ENCODE results near the gene CCDC88C. TPM values are rescaled to one million over a fixed set of nuclear protein-coding genes. Genes with fewer than 3 reads are reported as not detected.
A peak's percentile ranks its signal among the peaks of the same experiment; 100 is the strongest.

CCDC88C gene
- total RNA-seq, 6 experiments from 2014 or later, result 0.09 to 0.61 (median 0.19) TPM; not detected in 3

- Mint-ChIP-seq H3K9me3 (peaks cover 10% of the 10 kb centered on the region), H3K27ac (no peak overlapping the region), H3K27me3 (ENCODE audit: insufficient read depth) (no peaks in the 10 kb centered on the region), H3K36me3 (ENCODE audit: low read depth) (peaks cover 18% of the 10 kb centered on the region), H3K4me1 (ENCODE audit: low read depth) (peaks cover 51% of the 10 kb centered on the region), H3K4me3 (no peak overlapping the region)
- DNase-seq, result no peak
- no peak for TF ChIP-seq CTCF (IDR thresholded peaks at IDR 0.05)
These were observed 183.5 kb downstream of the CCDC88C start for GRCh38 chr14:91233936-91234790.

GRCh38 chr14:91232603-91233002 lies 185.0 kb downstream of the CCDC88C start:
- Mint-ChIP-seq H3K27me3 (ENCODE audit: insufficient read depth) (no peaks in the 10 kb centered on the region; the same call in 1 of the 2 replicates), H3K27ac (no peak overlapping the region), H3K4me3 (no peak overlapping the region), H3K36me3 (ENCODE audit: low read depth) (peaks cover 15% of the 10 kb centered on the region), H3K9me3 (peaks cover 10% of the 10 kb centered on the region), H3K4me1 (ENCODE audit: low read depth) (peaks cover 57% of the 10 kb centered on the region)
- no peak for TF ChIP-seq CTCF (IDR thresholded peaks at IDR 0.05)
- no peak for DNase-seq

GRCh38 chr14:91232052-91232451 lies 185.6 kb downstream of the CCDC88C start:
- Mint-ChIP-seq H3K27me3 (ENCODE audit: insufficient read depth) (no peaks in the 10 kb centered on the region; the same call in 1 of the 2 replicates), H3K36me3 (ENCODE audit: low read depth) (peaks cover 15% of the 10 kb centered on the region), H3K4me1 (ENCODE audit: low read depth) (peaks cover 53% of the 10 kb centered on the region), H3K9me3 (peaks cover 10% of the 10 kb centered on the region), H3K27ac (no peak overlapping the region), H3K4me3 (no peak overlapping the region)
- no peak for TF ChIP-seq CTCF (IDR thresholded peaks at IDR 0.05)
- no peak for DNase-seq

- Mint-ChIP-seq H3K27ac (no peak overlapping the region), H3K4me1 (ENCODE audit: low read depth) (peaks cover 51% of the 10 kb centered on the region), H3K4me3 (no peak overlapping the region), H3K27me3 (ENCODE audit: insufficient read depth) (no peaks in the 10 kb centered on the region; the same call in 1 of the 2 replicates), H3K9me3 (peaks cover 10% of the 10 kb centered on the region), H3K36me3 (ENCODE audit: low read depth) (peaks cover 15% of the 10 kb centered on the region)
- DNase-seq, result no peak
- TF ChIP-seq CTCF (IDR thresholded peaks at IDR 0.05), result no peak
These were observed 186.2 kb downstream of the CCDC88C start for GRCh38 chr14:91231446-91231845.

- DNase-seq, result no peak
- H3K36me3 Mint-ChIP-seq (ENCODE audit: low read depth), result peaks cover 15% of the 10 kb centered on the region
- TF ChIP-seq CTCF (IDR thresholded peaks at IDR 0.05), result no peak
- H3K4me3 Mint-ChIP-seq, result peak overlapping the region; percentile 85
- H3K27ac Mint-ChIP-seq, result peak overlapping the region; percentile 87
- peaks cover 10% of the 10 kb centered on the region for H3K9me3 Mint-ChIP-seq
- H3K4me1 Mint-ChIP-seq (ENCODE audit: low read depth), result peaks cover 50% of the 10 kb centered on the region
- no peaks in the 10 kb centered on the region; the same call in 1 of the 2 replicates for H3K27me3 Mint-ChIP-seq (ENCODE audit: insufficient read depth)
These were observed 187.1 kb downstream of the CCDC88C start for GRCh38 chr14:91230397-91231035.

All from HFFc6 (cell line).